ENCODE data around the gene SIGLEC1. TPM values are rescaled to one million over a fixed set of nuclear protein-coding genes. Genes with fewer than 3 reads are reported as not detected.

SIGLEC1 gene
- total and polyA plus RNA-seq, 2 experiments from 2014 or later: not detected

DNA sequence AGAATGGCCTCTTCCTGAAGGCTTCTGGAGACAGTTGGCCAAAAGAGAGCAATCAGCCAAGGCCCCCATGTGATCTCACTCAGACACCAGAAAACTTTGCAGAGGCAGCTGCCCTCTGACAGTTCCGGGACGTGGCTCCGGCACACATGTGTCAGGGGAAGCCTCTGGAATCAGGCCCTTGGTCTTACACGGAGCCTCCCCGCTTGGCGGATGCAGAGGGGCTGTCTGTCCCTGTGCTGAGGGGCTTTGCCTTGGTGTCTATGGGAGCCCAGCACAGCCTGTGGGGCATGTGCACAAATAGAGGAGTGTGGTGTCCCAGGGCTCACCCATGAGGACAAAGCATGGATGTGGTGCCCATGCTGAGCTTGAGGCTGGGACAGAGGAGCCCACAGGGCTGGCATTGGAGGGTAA is 13.8 kb downstream of the SIGLEC1 start:
- H3K4me3 ChIP-seq: no peak overlapping the region
- no peaks in the 10 kb centered on the region for H3K9me2 ChIP-seq (ENCODE audit: insufficient read depth)
- H3F3A ChIP-seq (replicated peaks; ENCODE audit: low read depth): no peaks in the 10 kb centered on the region
- peaks cover 3% of the 10 kb centered on the region; the same call in 1 of the 3 replicates for H3K9me3 Mint-ChIP-seq
- H3K36me3 ChIP-seq (ENCODE audit: insufficient read depth): no peaks in the 10 kb centered on the region
- no peaks in the 10 kb centered on the region for H3K79me2 ChIP-seq (replicated peaks; ENCODE audit: insufficient read depth)
- no peaks in the 10 kb centered on the region for H3K27me3 ChIP-seq (ENCODE audit: insufficient read depth)
- H3K4me1 Mint-ChIP-seq: no peaks in the 10 kb centered on the region
- H3K4me1 ChIP-seq (ENCODE audit: insufficient read depth): no peaks in the 10 kb centered on the region
- H2AFZ ChIP-seq: no peak overlapping the region
- ATAC-seq (no peak), DNase-seq (ENCODE audit: low spot score) (no peak)
- no peak overlapping the region for H3K27ac ChIP-seq (ENCODE audit: low read depth)
- no peaks in the 10 kb centered on the region for H3K36me3 Mint-ChIP-seq (ENCODE audit: low read depth)
- no peak overlapping the region for H3K27ac Mint-ChIP-seq
- H3K4me3 Mint-ChIP-seq: no peak overlapping the region
- peaks cover 8% of the 10 kb centered on the region for H3K27me3 Mint-ChIP-seq (ENCODE audit: insufficient read depth, low read depth, poor library complexity)
- no peaks in the 10 kb centered on the region for H4K20me1 ChIP-seq (replicated peaks; ENCODE audit: insufficient read depth)
- TF ChIP-seq JUNB (IDR thresholded peaks at IDR 0.05; ENCODE audit: unreplicated experiment) (no peak), REST (IDR thresholded peaks at IDR 0.05; ENCODE audit: unreplicated experiment) (no peak), CTCF (conservative IDR thresholded peaks at IDR 0.05; ENCODE audit: low read depth in 2 of 2) (no peak), ZNF331 (CRISPR knock-in tag; IDR thresholded peaks at IDR 0.05; ENCODE audit: low read depth) (no peak), ZNF114 (CRISPR knock-in tag; IDR thresholded peaks at IDR 0.05) (no peak), EZH2phosphoT487 (IDR thresholded peaks at IDR 0.05; ENCODE audit: unreplicated experiment) (no peak), EZH2 (IDR thresholded peaks at IDR 0.05; ENCODE audit: low read depth, unreplicated experiment) (no peak), CREB1 (CRISPR knock-in tag; IDR thresholded peaks at IDR 0.05; ENCODE audit: low read depth) (no peak), ZNF462 (CRISPR knock-in tag; IDR thresholded peaks at IDR 0.05) (no peak), POLR2AphosphoS5 (IDR thresholded peaks at IDR 0.05; ENCODE audit: low read depth) (no peak), STAT1 (IDR thresholded peaks at IDR 0.05; ENCODE audit: unreplicated experiment) (no peak)
- TF ChIP-seq, protein P1, sequence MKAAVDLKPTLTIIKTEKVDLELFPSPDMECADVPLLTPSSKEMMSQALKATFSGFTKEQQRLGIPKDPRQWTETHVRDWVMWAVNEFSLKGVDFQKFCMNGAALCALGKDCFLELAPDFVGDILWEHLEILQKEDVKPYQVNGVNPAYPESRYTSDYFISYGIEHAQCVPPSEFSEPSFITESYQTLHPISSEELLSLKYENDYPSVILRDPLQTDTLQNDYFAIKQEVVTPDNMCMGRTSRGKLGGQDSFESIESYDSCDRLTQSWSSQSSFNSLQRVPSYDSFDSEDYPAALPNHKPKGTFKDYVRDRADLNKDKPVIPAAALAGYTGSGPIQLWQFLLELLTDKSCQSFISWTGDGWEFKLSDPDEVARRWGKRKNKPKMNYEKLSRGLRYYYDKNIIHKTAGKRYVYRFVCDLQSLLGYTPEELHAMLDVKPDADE (IDR thresholded peaks at IDR 0.05): no peak
- H3K4me2 ChIP-seq: no peak overlapping the region
